HG03064 (cell line): ENCODE data around the gene FMR1NB.

Experiments used
- ATAC-seq: cut with Tn5 transposase; IDR thresholded peaks from one replicate; pipeline ENCODE4 v1.9.1; 2021; ENCODE audit warnings: low read depth; ENCODE audit not compliant: unreplicated experiment

FMR1NB gene

GRCh38 chrX:148069759-148070503 is 88.8 kb downstream of the FMR1NB start:
- peak; percentile 83 for ATAC-seq

GRCh38 chrX:148070504-148070877 is 89.4 kb downstream of the FMR1NB start:
- no peak for ATAC-seq
